Peyer's patch (tissue), 4 donors: ENCODE measurements around the gene SLC6A7.

Experiments used
- POLR2A ChIP-seq, 2 donors: fragments of 450-650 bp; IDR thresholded peaks; one replicate each; pipeline ENCODE4 v1.5.1; 2017; ENCODE audit warnings: antibody characterized with exemption in 2 of 2, mild to moderate bottlenecking in 2 of 2, moderate library complexity in 2 of 2
- TF ChIP-seq, protein P1 (sequence below), 6 experiments: fragments of 450-650 bp in 4 of 6; fragments of 200-600 bp in 2 of 6; sonication (generic) in 1 of 6; IDR thresholded peaks; one replicate each; pipeline ENCODE4 v1.5.1; 2017 to 2019; ENCODE audit warnings: antibody characterized with exemption in 6 of 6, mild to moderate bottlenecking in 3 of 6, moderate library complexity in 1 of 6

DNA sequence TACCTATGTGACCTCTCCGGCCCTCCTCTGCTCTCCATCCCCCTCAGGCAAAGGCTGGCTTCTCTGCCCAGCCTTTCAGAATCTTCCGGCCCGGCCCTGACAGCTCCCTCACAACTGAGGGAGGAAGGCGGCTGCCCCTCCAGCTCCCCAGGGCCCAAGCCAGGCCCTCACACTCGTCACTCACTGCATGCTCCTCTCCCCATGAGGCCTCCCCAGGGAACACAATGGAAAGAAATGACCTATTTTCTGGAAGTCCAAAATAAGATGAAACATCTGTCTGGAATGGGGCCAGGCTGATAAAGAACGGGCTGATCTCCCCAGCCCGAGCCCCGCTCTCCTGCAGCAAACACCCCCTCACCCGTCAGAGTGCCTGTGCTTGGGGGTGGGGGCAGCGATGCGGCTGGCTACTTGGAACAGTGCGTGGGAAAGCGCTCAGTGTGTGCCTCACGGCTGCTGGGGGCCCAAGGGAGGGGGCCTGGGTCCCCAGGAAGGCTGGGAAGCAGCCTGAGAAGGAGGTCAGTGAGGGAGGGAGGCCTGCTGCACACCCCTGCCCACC, 45.5 kb upstream of the SLC6A7 start:
- TF ChIP-seq, protein P1, sequence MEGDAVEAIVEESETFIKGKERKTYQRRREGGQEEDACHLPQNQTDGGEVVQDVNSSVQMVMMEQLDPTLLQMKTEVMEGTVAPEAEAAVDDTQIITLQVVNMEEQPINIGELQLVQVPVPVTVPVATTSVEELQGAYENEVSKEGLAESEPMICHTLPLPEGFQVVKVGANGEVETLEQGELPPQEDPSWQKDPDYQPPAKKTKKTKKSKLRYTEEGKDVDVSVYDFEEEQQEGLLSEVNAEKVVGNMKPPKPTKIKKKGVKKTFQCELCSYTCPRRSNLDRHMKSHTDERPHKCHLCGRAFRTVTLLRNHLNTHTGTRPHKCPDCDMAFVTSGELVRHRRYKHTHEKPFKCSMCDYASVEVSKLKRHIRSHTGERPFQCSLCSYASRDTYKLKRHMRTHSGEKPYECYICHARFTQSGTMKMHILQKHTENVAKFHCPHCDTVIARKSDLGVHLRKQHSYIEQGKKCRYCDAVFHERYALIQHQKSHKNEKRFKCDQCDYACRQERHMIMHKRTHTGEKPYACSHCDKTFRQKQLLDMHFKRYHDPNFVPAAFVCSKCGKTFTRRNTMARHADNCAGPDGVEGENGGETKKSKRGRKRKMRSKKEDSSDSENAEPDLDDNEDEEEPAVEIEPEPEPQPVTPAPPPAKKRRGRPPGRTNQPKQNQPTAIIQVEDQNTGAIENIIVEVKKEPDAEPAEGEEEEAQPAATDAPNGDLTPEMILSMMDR (IDR thresholded peaks at IDR 0.05), result no peak
- TF ChIP-seq POLR2A (IDR thresholded peaks at IDR 0.05), result no peak
